Transverse colon (tissue), 4 donors: Measurements from ENCODE around the gene NR0B2.

Source experiments
- CTCF ChIP-seq, 5 experiments: fragments of 200-600 bp in 3 of 5; fragments of 450-650 bp in 2 of 5; sonication (generic) in 3 of 5; IDR thresholded peaks; 1 replicate in 2 of 5; 2 replicates in 3 of 5; pipeline ENCODE4 v1.5.1; 2016 to 2017; ENCODE audit warnings: antibody characterized with exemption in 5 of 5, inconsistent platforms in 3 of 5, mild to moderate bottlenecking in 2 of 5, moderate library complexity in 1 of 5
- POLR2A ChIP-seq: fragments of 450-650 bp; IDR thresholded peaks from one replicate; pipeline ENCODE4 v1.6.1; 2016; ENCODE audit warnings: antibody characterized with exemption, mild to moderate bottlenecking, moderate library complexity
- POLR2AphosphoS5 ChIP-seq, 3 donors: sonication (generic); formaldehyde crosslinking; IDR thresholded peaks; one replicate each; pipeline ENCODE4 v1.6.1; 2016; ENCODE audit warnings: antibody characterized with exemption in 3 of 3

GRCh38 chr1:26960625-26960966 lies 46.8 kb upstream of the NR0B2 start:
- peak in 1 of 5 experiments; percentile 8 for TF ChIP-seq CTCF (IDR thresholded peaks at IDR 0.05)
- no peak for TF ChIP-seq POLR2AphosphoS5 (IDR thresholded peaks at IDR 0.05)
- no peak for TF ChIP-seq POLR2A
